Keratinocyte (primary cell): Measurements from ENCODE around the gene SAFB. TPM values are rescaled to one million over a fixed set of nuclear protein-coding genes. Genes with fewer than 3 reads are reported as not detected.

ENCODE experiments used
- DNase-seq: peaks from one replicate; pipeline ENCODE4 v3.0.0-alpha.2; 2011; ENCODE audit warnings: low read depth, missing footprints, low spot score
- FAIRE-seq: peaks from 2 replicates; lab custom pipeline; 2011; peaks lifted over from hg19 to GRCh38; lab: Jason Lieb, UNC
- H2AFZ ChIP-seq: 2 replicates; pipeline ENCODE4 v1.6.0; 2012; ENCODE audit warnings: low read length, control low read depth, inconsistent platforms; ENCODE audit not compliant: control insufficient read depth
- H3K27ac ChIP-seq: 2 replicates; pipeline ENCODE4 v1.5.1; 2011; ENCODE audit warnings: low read length; ENCODE audit not compliant: control insufficient read depth, insufficient read depth
- H3K27me3 ChIP-seq: 3 replicates; pipeline ENCODE4 v1.6.0; 2011; ENCODE audit warnings: low read length; ENCODE audit not compliant: control insufficient read depth, insufficient read depth; ENCODE audit errors: extremely low read depth
- H3K36me3 ChIP-seq, 2 experiments: 2 replicates in 1 of 2; 3 replicates in 1 of 2; pipeline ENCODE4 v1.5.1; 2011; ENCODE audit warnings: low read length in 2 of 2, mild to moderate bottlenecking in 1 of 2; ENCODE audit not compliant: control insufficient read depth in 2 of 2, insufficient read depth in 2 of 2; ENCODE audit errors: extremely low read depth in 1 of 2
- H3K4me1 ChIP-seq: 3 replicates; pipeline ENCODE4 v1.5.1; 2011; ENCODE audit warnings: low read length; ENCODE audit not compliant: control insufficient read depth, insufficient read depth; ENCODE audit errors: extremely low read depth
- H3K4me2 ChIP-seq: 3 replicates; pipeline ENCODE4 v1.6.0; 2011; ENCODE audit warnings: low read depth, low read length; ENCODE audit not compliant: control insufficient read depth, insufficient read depth; ENCODE audit errors: extremely low read depth
- H3K4me3 ChIP-seq, 3 experiments: fragments of 200-600 bp in 1 of 3; sonication (generic) in 1 of 3; 2 replicates in 2 of 3; 3 replicates in 1 of 3; pipeline ENCODE4 v1.5.1; 2011 to 2016; ENCODE audit warnings: low read length in 3 of 3, mild to moderate bottlenecking in 3 of 3, control low read depth in 2 of 3, inconsistent platforms in 1 of 3, low read depth in 1 of 3, mixed read lengths in 1 of 3, mixed run types in 1 of 3, moderate library complexity in 1 of 3; ENCODE audit not compliant: control insufficient read depth in 2 of 3, insufficient read depth in 2 of 3; ENCODE audit errors: extremely low read depth in 1 of 3
- H3K79me2 ChIP-seq: 2 replicates; pipeline ENCODE4 v1.6.0; 2012; ENCODE audit warnings: low read length; ENCODE audit not compliant: control insufficient read depth, insufficient read depth
- H3K9ac ChIP-seq: 3 replicates; pipeline ENCODE4 v1.6.0; 2011; ENCODE audit warnings: low read length; ENCODE audit not compliant: control insufficient read depth, insufficient read depth; ENCODE audit errors: extremely low read depth
- H3K9me1 ChIP-seq: 3 replicates; pipeline ENCODE4 v1.6.0; 2011; ENCODE audit warnings: low read length; ENCODE audit not compliant: control insufficient read depth, insufficient read depth; ENCODE audit errors: extremely low read depth
- H3K9me3 ChIP-seq: 2 replicates; pipeline ENCODE4 v1.5.1; 2012; ENCODE audit warnings: low read depth, low read length; ENCODE audit not compliant: control insufficient read depth
- H4K20me1 ChIP-seq: 3 replicates; pipeline ENCODE4 v1.6.0; 2011; ENCODE audit warnings: low read length; ENCODE audit not compliant: control insufficient read depth, insufficient read depth; ENCODE audit errors: extremely low read depth
- EZH2 ChIP-seq: IDR thresholded peaks from one replicate; pipeline ENCODE4 v1.6.1; 2012; ENCODE audit warnings: inconsistent platforms, mild to moderate bottlenecking, low read length, moderate library complexity
- dilution Hi-C: fragments of 300-500 bp; cut with MboI; formaldehyde crosslinking; loops from one replicate; pipeline ENCODE4 v1.7.0; 2020; ENCODE audit warnings: low sequenced_read_pairs; ENCODE audit not compliant: extremely low pct_ligation_motif_present
- polyA plus RNA-seq, 5 experiments: library from polyadenylated mRNA; depleted of rRNA in 3 of 5; stranded (reverse) in 3 of 5; stranded (forward) in 1 of 5; unstranded in 1 of 5; fragments of >200 nt; gene quantifications; 1 replicate in 1 of 5; 2 replicates in 3 of 5; 3 replicates in 1 of 5; pipeline versions ENCODE4 v1.2.1 to v1.2.3, GENCODE V29; 2011 to 2012; ENCODE audit warnings: missing spikeins in 2 of 5, low read depth in 1 of 5, low replicate concordance in 1 of 5
- TF ChIP-seq, protein P1 (sequence below), 3 experiments: IDR thresholded peaks in 1 of 3; conservative IDR thresholded peaks in 1 of 3; optimal IDR thresholded peaks in 1 of 3; 2 replicates in 2 of 3; 3 replicates in 1 of 3; pipeline versions ENCODE3 to v1.5.1; 2011; ENCODE audit warnings: low read length in 3 of 3, mild to moderate bottlenecking in 3 of 3, moderate library complexity in 2 of 3, control low read depth in 1 of 3, inconsistent platforms in 1 of 3; ENCODE audit not compliant: insufficient read depth in 2 of 3; ENCODE audit errors: extremely low read depth in 1 of 3

Gene SAFB
- polyA plus RNA-seq, 1 donor (not counting 4 experiments of a cell fraction or from before 2014, with no cell fraction given) = 34.0 TPM

DNA sequence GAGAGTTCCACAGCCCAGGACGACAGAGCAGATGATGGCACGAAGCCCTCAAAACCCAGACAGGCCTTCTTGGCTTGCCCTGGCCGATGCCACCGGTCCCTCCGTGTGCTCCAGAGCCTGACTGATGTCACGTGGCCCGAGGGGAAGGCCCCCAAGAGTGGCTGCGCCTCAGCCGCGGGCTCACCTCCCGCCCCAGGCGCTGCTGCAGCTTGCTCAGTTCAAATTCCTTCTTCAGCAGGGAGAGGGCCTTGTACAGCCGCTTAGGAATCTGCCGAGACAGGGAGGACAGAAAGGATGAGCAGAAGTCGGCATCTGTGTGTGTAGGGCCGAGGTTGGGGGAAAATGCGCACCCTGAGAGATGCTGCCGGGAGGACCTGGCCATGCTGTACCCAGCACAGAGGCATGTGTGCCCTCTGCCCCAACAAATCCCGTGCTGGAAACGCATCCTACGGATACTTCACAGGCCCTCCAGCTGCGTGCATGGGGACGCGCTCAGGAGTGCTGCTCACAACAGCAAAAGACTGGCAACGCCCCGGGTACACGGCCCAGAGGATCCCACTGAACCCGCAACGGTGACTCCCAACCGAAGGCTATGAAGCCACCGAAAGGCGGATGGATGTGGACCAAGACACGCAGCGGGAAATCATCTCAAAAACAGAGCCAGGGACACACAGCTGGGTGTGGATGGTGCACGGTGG, 84.1 kb downstream of the SAFB start:
- Histone ChIP-seq H3K4me2 (no peak overlapping the region), H3K4me1 (no peaks in the 10 kb centered on the region), H3K9me1 (no peaks in the 10 kb centered on the region), H2AFZ (no peak overlapping the region), H4K20me1 (no peaks in the 10 kb centered on the region), H3K79me2 (no peaks in the 10 kb centered on the region), H3K4me3 (no peak overlapping the region), H3K9ac (no peak overlapping the region), H3K27me3 (no peaks in the 10 kb centered on the region), H3K9me3 (no peaks in the 10 kb centered on the region), H3K36me3 (peaks cover 39 to 49% of the 10 kb centered on the region in 2 experiments), H3K27ac (no peak overlapping the region)
- FAIRE-seq = no peak
- dilution Hi-C loops = no loop called here
- no peak for DNase-seq
- TF ChIP-seq EZH2 = no peak
- TF ChIP-seq, protein P1, sequence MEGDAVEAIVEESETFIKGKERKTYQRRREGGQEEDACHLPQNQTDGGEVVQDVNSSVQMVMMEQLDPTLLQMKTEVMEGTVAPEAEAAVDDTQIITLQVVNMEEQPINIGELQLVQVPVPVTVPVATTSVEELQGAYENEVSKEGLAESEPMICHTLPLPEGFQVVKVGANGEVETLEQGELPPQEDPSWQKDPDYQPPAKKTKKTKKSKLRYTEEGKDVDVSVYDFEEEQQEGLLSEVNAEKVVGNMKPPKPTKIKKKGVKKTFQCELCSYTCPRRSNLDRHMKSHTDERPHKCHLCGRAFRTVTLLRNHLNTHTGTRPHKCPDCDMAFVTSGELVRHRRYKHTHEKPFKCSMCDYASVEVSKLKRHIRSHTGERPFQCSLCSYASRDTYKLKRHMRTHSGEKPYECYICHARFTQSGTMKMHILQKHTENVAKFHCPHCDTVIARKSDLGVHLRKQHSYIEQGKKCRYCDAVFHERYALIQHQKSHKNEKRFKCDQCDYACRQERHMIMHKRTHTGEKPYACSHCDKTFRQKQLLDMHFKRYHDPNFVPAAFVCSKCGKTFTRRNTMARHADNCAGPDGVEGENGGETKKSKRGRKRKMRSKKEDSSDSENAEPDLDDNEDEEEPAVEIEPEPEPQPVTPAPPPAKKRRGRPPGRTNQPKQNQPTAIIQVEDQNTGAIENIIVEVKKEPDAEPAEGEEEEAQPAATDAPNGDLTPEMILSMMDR (optimal IDR thresholded peaks at IDR 0.05 in 1 of 3, IDR thresholded peaks at IDR 0.05 in 1 of 3, conservative IDR thresholded peaks at IDR 0.05 in 1 of 3; ENCODE audit: extremely low read depth in 1 of 3, insufficient read depth in 2 of 3, low read length in 3 of 3) = no peak

DNA sequence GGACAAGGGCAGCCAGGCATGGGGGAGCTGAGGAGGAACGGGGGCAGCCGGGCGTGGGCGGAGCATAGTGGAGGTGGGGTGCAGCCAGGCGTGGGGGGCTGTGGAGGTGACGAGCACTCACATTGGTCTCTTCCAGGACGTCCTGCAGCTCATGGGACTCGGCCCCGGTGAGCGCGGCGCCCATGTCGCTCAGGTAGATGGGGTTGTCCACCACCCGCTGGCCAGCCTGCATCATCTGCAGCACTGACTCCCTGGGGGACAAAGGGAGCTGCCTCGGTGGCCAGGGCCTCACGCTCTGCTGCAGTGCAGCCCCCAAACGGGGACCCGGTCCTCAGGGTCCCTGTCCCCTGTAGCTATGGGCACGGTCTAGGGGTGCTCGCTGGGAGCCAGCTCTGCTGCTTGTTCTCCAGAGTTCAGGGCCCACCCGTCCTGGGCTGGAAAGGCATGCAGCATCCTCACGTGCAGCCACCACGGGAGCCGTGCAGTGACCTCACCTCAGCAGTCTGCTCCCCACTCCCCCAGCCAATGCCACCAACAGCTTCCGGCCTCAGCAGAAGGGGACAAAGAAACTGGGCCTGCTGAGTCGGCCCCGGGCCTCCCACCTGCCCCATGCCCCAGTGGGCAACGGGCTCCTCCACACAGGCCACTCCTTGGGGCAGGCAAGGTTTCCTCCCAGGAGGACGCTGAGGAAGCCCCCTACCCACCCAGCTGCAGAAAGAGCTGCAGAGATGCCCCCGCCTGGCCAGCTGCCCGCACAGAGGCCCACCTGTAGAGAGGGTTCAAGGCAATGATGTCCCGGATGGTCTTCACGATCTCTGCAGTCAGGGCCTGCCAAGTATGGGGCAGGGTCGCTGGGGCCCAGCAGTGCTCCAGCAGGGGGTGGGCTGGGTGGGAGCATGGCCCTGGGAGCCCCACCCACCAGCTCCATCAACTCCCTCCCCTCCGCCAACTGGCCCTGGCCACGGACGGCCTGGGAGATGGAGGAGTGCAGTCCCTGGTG, 85.0 kb downstream of the SAFB start:
- FAIRE-seq = no peak
- Histone ChIP-seq H3K4me2 (no peak overlapping the region), H3K9me1 (no peaks in the 10 kb centered on the region), H3K27ac (no peak overlapping the region), H3K9ac (no peak overlapping the region), H3K36me3 (peaks cover 43 to 55% of the 10 kb centered on the region in 2 experiments), H2AFZ (no peak overlapping the region), H3K27me3 (no peaks in the 10 kb centered on the region), H4K20me1 (no peaks in the 10 kb centered on the region), H3K4me3 (no peak overlapping the region), H3K4me1 (no peaks in the 10 kb centered on the region), H3K79me2 (no peaks in the 10 kb centered on the region), H3K9me3 (no peaks in the 10 kb centered on the region)
- no peak for TF ChIP-seq EZH2
- TF ChIP-seq, protein P1 (optimal IDR thresholded peaks at IDR 0.05 in 1 of 3, IDR thresholded peaks at IDR 0.05 in 1 of 3, conservative IDR thresholded peaks at IDR 0.05 in 1 of 3; ENCODE audit: extremely low read depth in 1 of 3, insufficient read depth in 2 of 3, low read length in 3 of 3) = no peak
- no peak for DNase-seq
- dilution Hi-C loops = no loop called here
